PC-9 (cell line): ENCODE results near the gene VAT1L. TPM values are rescaled to one million over a fixed set of nuclear protein-coding genes. Genes with fewer than 3 reads are reported as not detected.

Source experiments
- BruUV-seq: library from RNA; stranded (reverse); fragments of 400-500 nt; replicated peaks from 2 replicates; lab custom pipeline; 2021; lab: Mats Ljungman, UMichigan
- CTCF ChIA-PET: fragments of 300-600 bp; sonication (Branson Sonifier 250); formaldehyde crosslinking; loops from one replicate; lab custom pipeline; 2022; ENCODE audit warnings: antibody characterized with exemption; lab: Charles Lee
- POLR2A ChIA-PET: fragments of 300-600 bp; sonication (Branson Sonifier 250); formaldehyde crosslinking; loops from one replicate; lab custom pipeline; 2022; ENCODE audit warnings: antibody characterized with exemption; ENCODE audit not compliant: unreplicated experiment; lab: Charles Lee
- DNase-seq, 2 experiments: peaks; one replicate each; pipeline versions ENCODE4 v3.0.0 to v3.0.0-alpha.2; 2015 to 2022; ENCODE audit warnings: mixed read lengths in 1 of 2
- H2AFZ ChIP-seq: fragments of 200-600 bp; sonication (generic); 2 replicates; pipeline ENCODE4 v1.8.1; 2017; ENCODE audit warnings: antibody characterized with exemption
- H3F3A ChIP-seq: fragments of 200-600 bp; sonication (generic); 2 replicates; pipeline ENCODE4 v1.8.1; 2017; ENCODE audit warnings: antibody characterized with exemption, mild to moderate bottlenecking, low read depth; ENCODE audit not compliant: insufficient read depth
- H3K27ac ChIP-seq: fragments of 200-600 bp; sonication (generic); 2 replicates; pipeline ENCODE4 v1.6.1; 2016; ENCODE audit warnings: mixed run types
- H3K27me3 ChIP-seq: fragments of 200-600 bp; sonication (generic); 2 replicates; pipeline ENCODE4 v1.6.1; 2016; ENCODE audit warnings: low read depth, mixed run types; ENCODE audit not compliant: insufficient read depth
- H3K36me3 ChIP-seq: fragments of 200-600 bp; sonication (generic); 2 replicates; pipeline ENCODE4 v1.6.1; 2016; ENCODE audit warnings: low read depth, mixed run types
- H3K4me1 ChIP-seq: fragments of 200-600 bp; sonication (generic); replicated peaks from 2 replicates; pipeline ENCODE4 v1.6.1; 2016; ENCODE audit warnings: mixed run types; ENCODE audit not compliant: insufficient read depth
- H3K4me2 ChIP-seq: fragments of 200-600 bp; sonication (generic); 2 replicates; pipeline ENCODE4 v1.6.1; 2017; ENCODE audit warnings: mixed run types
- H3K4me3 ChIP-seq: fragments of 200-600 bp; sonication (generic); 2 replicates; pipeline ENCODE4 v1.6.1; 2016; ENCODE audit warnings: mixed run types
- H3K79me2 ChIP-seq: fragments of 200-600 bp; sonication (generic); 2 replicates; pipeline ENCODE4 v1.6.1; 2017; ENCODE audit warnings: low read depth, mixed run types
- H3K9me2 ChIP-seq: fragments of 200-600 bp; sonication (generic); 2 replicates; pipeline ENCODE4 v1.8.1; 2017; ENCODE audit warnings: mild to moderate bottlenecking; ENCODE audit not compliant: insufficient read depth
- H3K9me3 ChIP-seq: fragments of 200-600 bp; sonication (generic); 2 replicates; pipeline ENCODE4 v1.8.1; 2016; ENCODE audit warnings: low read depth; ENCODE audit not compliant: insufficient read depth
- H4K20me1 ChIP-seq: fragments of 200-600 bp; sonication (generic); 2 replicates; pipeline ENCODE4 v1.8.1; 2017; ENCODE audit not compliant: insufficient read depth
- CTCF ChIP-seq: fragments of 200-600 bp; sonication (generic); conservative IDR thresholded peaks from 2 replicates; pipeline ENCODE4 v1.6.1; 2017; ENCODE audit warnings: mixed run types, antibody characterized with exemption, mild to moderate bottlenecking, moderate library complexity
- EZH2 ChIP-seq: fragments of 200-600 bp; sonication (generic); IDR thresholded peaks from 2 replicates; pipeline ENCODE4 v1.8.0; 2017; ENCODE audit warnings: antibody characterized with exemption, low read depth
- intact Hi-C: fragments of 100-400 bp; cut with micrococcal nuclease; formaldehyde crosslinking; loops from one replicate; pipeline ENCODE4 v1.10.0; 2022; ENCODE audit not compliant: unreplicated experiment
- total RNA-seq: library from RNA; stranded (reverse); gene quantifications from 2 replicates; pipeline ENCODE4 v1.2.3, GENCODE V29; 2021

VAT1L gene
- total RNA-seq, 1 experiment from 2014 or later, result not detected

GRCh38 chr16:77951788-77952187 is 163.4 kb downstream of the VAT1L start:
- intact Hi-C loops, result no loop called here
- POLR2A ChIA-PET, result no interaction called here
- no peaks in the 10 kb centered on the region for H3K9me2 ChIP-seq
- no peak overlapping the region for H3K4me2 ChIP-seq
- CTCF ChIA-PET, result no interaction called here
- no peaks in the 10 kb centered on the region for H3K4me1 ChIP-seq
- H3K27ac ChIP-seq, result no peak overlapping the region
- H4K20me1 ChIP-seq, result no peaks in the 10 kb centered on the region
- H3K27me3 ChIP-seq, result peaks cover 48% of the 10 kb centered on the region
- no TSS peak for BruUV-seq
- H3K79me2 ChIP-seq, result no peaks in the 10 kb centered on the region
- DNase-seq, result no peak
- no peaks in the 10 kb centered on the region for H3F3A ChIP-seq
- no peak overlapping the region for H3K4me3 ChIP-seq
- no peaks in the 10 kb centered on the region for H3K9me3 ChIP-seq
- no peak overlapping the region for H2AFZ ChIP-seq
- no peaks in the 10 kb centered on the region for H3K36me3 ChIP-seq
- TF ChIP-seq CTCF, result peak; percentile 50; the same call in 1 of the 2 replicates
- TF ChIP-seq EZH2, result no peak

- H3K27me3 ChIP-seq, result peaks cover 42% of the 10 kb centered on the region
- no peak overlapping the region for H3K27ac ChIP-seq
- H3K79me2 ChIP-seq, result no peaks in the 10 kb centered on the region
- no peak for TF ChIP-seq EZH2
- no peak for TF ChIP-seq CTCF
- no peak overlapping the region for H2AFZ ChIP-seq
- no peaks in the 10 kb centered on the region for H3K9me2 ChIP-seq
- no peak for DNase-seq
- no peak overlapping the region for H3K4me2 ChIP-seq
- intact Hi-C loops, result no loop called here
- no peaks in the 10 kb centered on the region for H4K20me1 ChIP-seq
- no peaks in the 10 kb centered on the region for H3F3A ChIP-seq
- H3K9me3 ChIP-seq, result no peaks in the 10 kb centered on the region
- H3K36me3 ChIP-seq, result no peaks in the 10 kb centered on the region
- POLR2A ChIA-PET, result no interaction called here
- H3K4me3 ChIP-seq, result no peak overlapping the region
- CTCF ChIA-PET, result no interaction called here
- no peaks in the 10 kb centered on the region for H3K4me1 ChIP-seq
- BruUV-seq, result no TSS peak
Observed at GRCh38 chr16:77955127-77955526, 166.8 kb downstream of the VAT1L start.

GRCh38 chr16:77956231-77956630 is 167.9 kb downstream of the VAT1L start:
- CTCF ChIA-PET, result no interaction called here
- Histone ChIP-seq H3K4me1 (no peaks in the 10 kb centered on the region), H3F3A (no peaks in the 10 kb centered on the region), H3K27ac (no peak overlapping the region), H3K4me3 (no peak overlapping the region), H3K27me3 (peaks cover 34% of the 10 kb centered on the region), H3K36me3 (no peaks in the 10 kb centered on the region), H3K79me2 (no peaks in the 10 kb centered on the region), H3K4me2 (no peak overlapping the region), H3K9me2 (no peaks in the 10 kb centered on the region), H2AFZ (no peak overlapping the region), H4K20me1 (no peaks in the 10 kb centered on the region), H3K9me3 (no peaks in the 10 kb centered on the region)
- intact Hi-C loops, result no loop called here
- POLR2A ChIA-PET, result no interaction called here
- DNase-seq, result no peak
- BruUV-seq, result no TSS peak
- TF ChIP-seq CTCF, result no peak
- no peak for TF ChIP-seq EZH2
